Stomach (tissue), 4 donors: ENCODE data around the gene SOX6.

Source experiments
- POLR2A ChIP-seq, 4 donors: fragments of 450-650 bp; IDR thresholded peaks; one replicate each; pipeline ENCODE4 v1.6.1; 2016; ENCODE audit warnings: antibody characterized with exemption in 4 of 4, control low read depth in 2 of 4, mild to moderate bottlenecking in 1 of 4, moderate library complexity in 1 of 4
- TF ChIP-seq, protein P1 (sequence below), 7 experiments: fragments of 450-650 bp in 4 of 7; fragments of 200-600 bp in 3 of 7; sonication (generic) in 3 of 7; IDR thresholded peaks; one replicate each; pipeline ENCODE4 v1.5.1; 2016 to 2019; ENCODE audit warnings: antibody characterized with exemption in 7 of 7, control low read depth in 2 of 7, mild to moderate bottlenecking in 1 of 7

DNA sequence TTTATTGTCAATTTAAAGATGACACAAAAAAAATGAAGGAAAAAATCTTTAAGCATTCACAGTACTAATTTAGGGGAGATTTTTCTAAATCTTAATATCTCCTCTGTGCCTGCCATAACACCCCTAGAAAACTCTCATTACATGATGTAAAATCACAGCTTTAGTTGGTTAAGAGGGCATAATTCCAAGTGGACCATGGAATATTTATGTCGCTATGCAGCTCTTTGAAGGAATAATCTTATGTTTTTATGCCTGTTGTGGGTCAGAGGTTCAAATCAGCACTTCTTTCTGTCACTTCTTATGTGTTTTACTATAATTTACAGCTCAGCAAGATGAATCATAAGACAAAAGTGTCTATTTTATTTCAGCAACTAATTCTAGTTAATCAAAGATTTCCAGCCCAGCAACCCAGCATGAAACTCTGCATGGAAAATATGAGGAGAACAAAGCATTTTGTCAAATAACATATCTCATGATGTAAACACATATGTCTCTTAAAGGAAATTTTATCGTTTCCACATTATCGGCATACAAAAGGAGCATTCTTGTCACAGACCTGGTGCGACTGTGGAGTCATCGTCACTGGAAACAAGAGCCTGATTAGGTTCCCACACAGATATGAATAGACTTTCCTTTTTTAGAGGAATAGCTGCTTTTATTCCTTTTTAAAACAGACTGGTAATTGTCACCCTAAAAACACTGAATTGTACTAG is 274.8 kb downstream of the SOX6 start:
- no peak for TF ChIP-seq POLR2A (IDR thresholded peaks at IDR 0.05)
- TF ChIP-seq, protein P1, sequence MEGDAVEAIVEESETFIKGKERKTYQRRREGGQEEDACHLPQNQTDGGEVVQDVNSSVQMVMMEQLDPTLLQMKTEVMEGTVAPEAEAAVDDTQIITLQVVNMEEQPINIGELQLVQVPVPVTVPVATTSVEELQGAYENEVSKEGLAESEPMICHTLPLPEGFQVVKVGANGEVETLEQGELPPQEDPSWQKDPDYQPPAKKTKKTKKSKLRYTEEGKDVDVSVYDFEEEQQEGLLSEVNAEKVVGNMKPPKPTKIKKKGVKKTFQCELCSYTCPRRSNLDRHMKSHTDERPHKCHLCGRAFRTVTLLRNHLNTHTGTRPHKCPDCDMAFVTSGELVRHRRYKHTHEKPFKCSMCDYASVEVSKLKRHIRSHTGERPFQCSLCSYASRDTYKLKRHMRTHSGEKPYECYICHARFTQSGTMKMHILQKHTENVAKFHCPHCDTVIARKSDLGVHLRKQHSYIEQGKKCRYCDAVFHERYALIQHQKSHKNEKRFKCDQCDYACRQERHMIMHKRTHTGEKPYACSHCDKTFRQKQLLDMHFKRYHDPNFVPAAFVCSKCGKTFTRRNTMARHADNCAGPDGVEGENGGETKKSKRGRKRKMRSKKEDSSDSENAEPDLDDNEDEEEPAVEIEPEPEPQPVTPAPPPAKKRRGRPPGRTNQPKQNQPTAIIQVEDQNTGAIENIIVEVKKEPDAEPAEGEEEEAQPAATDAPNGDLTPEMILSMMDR (IDR thresholded peaks at IDR 0.05) = no peak
